ENCODE data around the gene TAB2. TPM values are rescaled to one million over a fixed set of nuclear protein-coding genes. Genes with fewer than 3 reads are reported as not detected.

Gene TAB2
- total RNA-seq, 1 donor from 2014 or later: 60.9 TPM

GRCh38 chr6:149384464-149384863 lies 67.0 kb downstream of the TAB2 start:
- no peaks in the 10 kb centered on the region for H3K27me3 ChIP-seq (ENCODE audit: low read depth)
- TF ChIP-seq CTCF (IDR thresholded peaks at IDR 0.05): no peak
- ATAC-seq (no peak), DNase-seq (no peak)
- H3K4me1 ChIP-seq: no peaks in the 10 kb centered on the region
- intact Hi-C loops (cut with DNase I): no loop called here
- peaks cover 38% of the 10 kb centered on the region for H3K36me3 ChIP-seq
- no peaks in the 10 kb centered on the region for H3K9me3 ChIP-seq
- no peak overlapping the region for H3K27ac ChIP-seq
- no peak overlapping the region for H3K4me3 ChIP-seq

DNA sequence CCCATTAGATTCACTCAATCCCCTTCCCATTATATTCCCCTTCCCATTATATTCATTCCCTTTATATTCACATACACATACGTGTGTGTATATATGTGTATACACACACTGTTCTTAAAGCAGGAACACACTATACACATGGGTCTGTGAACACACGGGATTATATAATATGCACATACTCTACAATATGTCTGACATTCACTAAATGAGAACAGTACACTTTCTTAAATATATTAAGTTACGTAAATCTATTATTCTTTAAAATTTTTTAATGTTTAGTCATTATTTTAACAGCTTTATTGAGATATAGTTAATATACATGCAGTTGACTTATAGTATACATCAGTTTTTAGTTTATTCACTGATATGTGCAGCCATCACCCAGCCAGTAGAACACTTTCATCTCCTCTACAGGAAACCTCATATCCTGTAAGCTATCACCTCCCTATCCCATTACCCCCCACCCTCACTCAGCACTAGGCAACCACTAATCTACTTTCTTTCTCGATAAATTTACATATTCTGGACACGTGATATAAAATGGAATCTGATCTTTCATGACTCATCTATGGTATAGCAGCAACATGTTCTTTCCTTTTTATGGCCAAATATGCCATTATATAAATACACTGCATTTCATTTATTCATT lies 68.6 kb downstream of the TAB2 start:
- intact Hi-C loops (cut with DNase I): no loop called here
- no peaks in the 10 kb centered on the region for H3K4me1 ChIP-seq

DNA sequence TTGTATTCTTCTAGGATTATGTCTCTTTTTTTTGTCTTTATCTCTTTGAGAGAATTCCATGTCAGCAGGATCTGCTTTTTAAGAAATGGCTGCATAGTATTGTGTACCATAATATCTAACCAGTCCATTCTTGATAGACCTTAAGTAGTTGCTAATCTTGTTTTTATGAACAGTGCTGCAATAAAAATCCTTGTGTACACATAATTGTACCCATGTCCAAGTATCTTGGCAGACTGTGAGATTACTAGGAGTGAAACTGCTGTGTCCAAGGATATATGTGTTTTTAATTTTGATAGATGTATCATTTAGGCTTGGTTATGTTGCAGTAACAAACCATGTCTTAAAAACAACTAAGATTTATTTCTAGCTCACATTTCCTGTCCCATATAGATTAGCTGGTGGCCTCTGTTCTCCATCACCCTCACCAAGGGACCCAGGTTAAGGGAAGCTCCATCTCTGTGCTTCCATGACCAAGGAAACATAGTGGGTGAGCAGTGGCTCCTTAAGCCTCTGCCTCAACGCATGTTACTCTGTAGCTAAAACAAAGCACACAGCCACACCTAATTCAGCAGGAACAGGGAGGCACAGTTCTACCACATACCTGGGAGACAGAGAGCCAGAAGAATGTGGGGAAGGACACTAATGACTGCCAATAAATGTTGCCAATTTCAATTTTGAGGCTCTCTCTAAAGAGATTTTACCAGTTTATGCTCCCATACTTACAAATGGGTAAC lies 70.4 kb downstream of the TAB2 start:
- H3K27me3 ChIP-seq (ENCODE audit: low read depth): no peaks in the 10 kb centered on the region
- ATAC-seq: peak; percentile 54 to 64
- H3K36me3 ChIP-seq: peaks cover 16% of the 10 kb centered on the region
- no peak for DNase-seq
- H3K4me3 ChIP-seq: no peak overlapping the region
- no peaks in the 10 kb centered on the region for H3K9me3 ChIP-seq
- no peak for TF ChIP-seq CTCF (IDR thresholded peaks at IDR 0.05)
- intact Hi-C loops (cut with DNase I): no loop called here
- H3K4me1 ChIP-seq: no peaks in the 10 kb centered on the region
- H3K27ac ChIP-seq: no peak overlapping the region

More for the DNA sequence above, 68.6 kb downstream of the TAB2 start:
- H3K27me3 ChIP-seq (ENCODE audit: low read depth): no peaks in the 10 kb centered on the region
- no peak for DNase-seq
- no peak for TF ChIP-seq CTCF (IDR thresholded peaks at IDR 0.05)
- H3K27ac ChIP-seq: no peak overlapping the region
- peaks cover 25% of the 10 kb centered on the region for H3K36me3 ChIP-seq
- no peaks in the 10 kb centered on the region for H3K9me3 ChIP-seq
- H3K4me3 ChIP-seq: no peak overlapping the region
- no peak for ATAC-seq

DNA sequence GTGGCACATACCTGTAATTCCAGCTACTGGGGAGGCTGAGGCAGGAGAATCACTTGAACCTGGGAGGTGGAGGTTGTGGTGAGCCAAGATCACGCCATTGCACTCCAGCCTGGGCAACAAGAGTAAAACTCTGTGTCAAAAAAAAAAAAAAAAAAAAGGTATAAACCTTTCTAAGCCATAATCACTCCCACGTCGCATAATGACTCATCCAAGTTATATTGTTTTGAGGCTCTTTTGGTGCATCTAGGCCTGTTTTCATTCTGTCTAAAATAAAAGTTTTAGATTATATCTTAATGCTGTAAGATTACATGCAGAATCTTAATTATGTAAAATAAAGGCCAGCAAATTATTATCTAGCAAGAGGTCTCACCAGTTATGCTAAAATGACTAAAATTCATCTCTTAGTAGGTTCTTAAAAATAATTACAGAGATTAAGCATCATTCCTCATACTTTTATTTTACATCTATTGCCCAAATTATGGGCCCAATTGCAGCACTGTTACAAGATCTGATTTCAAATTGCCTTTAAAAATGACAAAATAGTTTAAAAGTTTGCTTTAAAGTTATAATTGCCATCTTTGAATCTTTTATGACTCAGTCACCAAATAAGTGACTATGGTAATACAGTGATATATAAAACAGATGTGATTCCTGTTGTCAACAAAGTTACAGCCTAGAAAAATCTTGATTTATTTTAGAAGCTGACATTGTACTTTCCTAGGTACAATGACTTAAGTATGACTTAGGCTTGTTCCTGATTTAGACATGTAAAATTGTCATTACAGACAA lies 72.2 kb downstream of the TAB2 start:
- H3K36me3 ChIP-seq: peaks cover 4% of the 10 kb centered on the region
- no peak for DNase-seq
- H3K4me1 ChIP-seq: no peaks in the 10 kb centered on the region
- no peak overlapping the region for H3K27ac ChIP-seq
- H3K27me3 ChIP-seq (ENCODE audit: low read depth): no peaks in the 10 kb centered on the region
- H3K4me3 ChIP-seq: no peak overlapping the region
- ATAC-seq: no peak
- intact Hi-C loops (cut with DNase I): no loop called here
- TF ChIP-seq CTCF (IDR thresholded peaks at IDR 0.05): no peak
- H3K9me3 ChIP-seq: no peaks in the 10 kb centered on the region

DNA sequence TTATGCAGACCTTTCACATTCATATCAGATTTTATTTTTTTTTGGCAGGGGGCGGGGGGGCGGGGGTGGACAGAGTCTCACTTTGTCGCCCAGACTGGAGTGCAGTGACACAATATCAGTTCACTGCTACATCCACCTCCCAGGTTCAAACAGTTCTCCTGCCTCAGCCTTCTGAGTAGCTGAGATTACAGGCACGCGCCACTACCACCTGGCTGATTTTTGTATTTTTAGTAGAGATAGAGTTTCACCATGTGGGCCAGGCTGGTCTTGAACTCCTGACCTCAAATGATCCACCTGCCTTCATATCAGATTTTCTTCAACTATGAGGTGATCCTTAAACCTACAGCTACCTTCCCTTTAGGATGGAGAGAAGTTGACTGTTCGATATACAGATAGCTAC lies 74.6 kb downstream of the TAB2 start:
- H3K36me3 ChIP-seq: peaks cover 1% of the 10 kb centered on the region
- H3K4me3 ChIP-seq: no peak overlapping the region
- ATAC-seq: no peak
- TF ChIP-seq CTCF (IDR thresholded peaks at IDR 0.05): no peak
- no peaks in the 10 kb centered on the region for H3K9me3 ChIP-seq
- no peak for DNase-seq
- H3K4me1 ChIP-seq: no peaks in the 10 kb centered on the region
- H3K27me3 ChIP-seq (ENCODE audit: low read depth): no peaks in the 10 kb centered on the region
- intact Hi-C loops (cut with DNase I): no loop called here
- H3K27ac ChIP-seq: no peak overlapping the region
